NCI-H2081 treated with DMSO at 0.1 percent for 48 hours (cell line): ENCODE measurements around the gene SMIM12.
A peak's percentile ranks its signal among the peaks of the same experiment; 100 is the strongest.

Experiments used
- DNase-seq: peaks from one replicate; lab custom pipeline; 2025; lab: John Stamatoyannopoulos, UW

The SMIM12 gene

GRCh38 chr1:34872133-34872503 lies 12.6 kb upstream of the SMIM12 start:
- no peak for DNase-seq

- no peak for DNase-seq
Measured at GRCh38 chr1:34871443-34872132, 12.0 kb upstream of the SMIM12 start.

- no peak for DNase-seq
Measured at GRCh38 chr1:34870395-34870794, 10.8 kb upstream of the SMIM12 start.

- no peak for DNase-seq
Measured at GRCh38 chr1:34869760-34870159, 10.2 kb upstream of the SMIM12 start.

- no peak for DNase-seq
Measured at GRCh38 chr1:34868230-34869049, 8.9 kb upstream of the SMIM12 start.

GRCh38 chr1:34867415-34867814 lies 7.9 kb upstream of the SMIM12 start:
- DNase-seq = no peak

- DNase-seq = no peak
Measured at GRCh38 chr1:34866762-34867109, 7.2 kb upstream of the SMIM12 start.

- peak; percentile 60 for DNase-seq
Measured at GRCh38 chr1:34865981-34866761, 6.6 kb upstream of the SMIM12 start.

GRCh38 chr1:34865573-34865972 lies 6.0 kb upstream of the SMIM12 start:
- DNase-seq = no peak

GRCh38 chr1:34864759-34865158 lies 5.2 kb upstream of the SMIM12 start:
- DNase-seq = no peak

- DNase-seq = no peak
Measured at GRCh38 chr1:34863501-34863900, 4.0 kb upstream of the SMIM12 start.

GRCh38 chr1:34858901-34859445 lies 576 bp downstream of the SMIM12 start:
- no peak for DNase-seq

GRCh38 chr1:34856697-34857096 lies 2.9 kb downstream of the SMIM12 start:
- no peak for DNase-seq

- DNase-seq = peak; percentile 92
Measured at GRCh38 chr1:34852677-34853217, 6.8 kb downstream of the SMIM12 start.

GRCh38 chr1:34851431-34852105 lies 8.0 kb downstream of the SMIM12 start:
- no peak for DNase-seq

- DNase-seq = no peak
Measured at GRCh38 chr1:34850382-34850781, 9.2 kb downstream of the SMIM12 start.

- DNase-seq = no peak
Measured at GRCh38 chr1:34847094-34847493, 12.5 kb downstream of the SMIM12 start.

GRCh38 chr1:34846265-34846664 lies 13.3 kb downstream of the SMIM12 start:
- no peak for DNase-seq

GRCh38 chr1:34845131-34845901 lies 14.2 kb downstream of the SMIM12 start:
- DNase-seq = no peak

GRCh38 chr1:34844252-34844634 lies 15.3 kb downstream of the SMIM12 start:
- DNase-seq = no peak
